LoVo (cell line): Measurements from ENCODE around the gene PSMA1.

Source experiments
- DNase-seq: peaks from one replicate; pipeline ENCODE4 v3.0.0-alpha.2; 2016; ENCODE audit warnings: low spot score

Gene PSMA1

GRCh38 chr11:14529951-14530350 lies 9.8 kb upstream of the PSMA1 start:
- DNase-seq, result no peak

- DNase-seq, result no peak
Measured at GRCh38 chr11:14529321-14529720, 9.1 kb upstream of the PSMA1 start.

DNA sequence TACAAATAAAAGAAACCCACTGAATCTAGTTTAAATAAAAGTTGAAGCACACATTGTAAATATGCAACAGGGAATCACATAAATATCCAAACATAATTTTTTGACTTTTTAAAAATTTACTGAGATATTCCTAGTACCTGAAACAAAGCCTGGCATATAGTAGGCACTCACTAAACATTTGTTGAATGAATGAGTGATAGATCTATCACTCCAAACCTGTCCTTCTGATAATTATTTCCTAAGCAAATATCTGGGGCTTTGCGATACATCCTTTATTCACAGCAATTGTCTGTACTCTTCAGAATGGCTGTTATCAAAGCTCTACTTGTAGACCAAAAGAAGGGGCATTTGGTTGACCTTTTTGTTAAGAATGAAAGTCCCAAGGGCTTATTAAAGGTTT lies 2.6 kb upstream of the PSMA1 start:
- no peak for DNase-seq

DNA sequence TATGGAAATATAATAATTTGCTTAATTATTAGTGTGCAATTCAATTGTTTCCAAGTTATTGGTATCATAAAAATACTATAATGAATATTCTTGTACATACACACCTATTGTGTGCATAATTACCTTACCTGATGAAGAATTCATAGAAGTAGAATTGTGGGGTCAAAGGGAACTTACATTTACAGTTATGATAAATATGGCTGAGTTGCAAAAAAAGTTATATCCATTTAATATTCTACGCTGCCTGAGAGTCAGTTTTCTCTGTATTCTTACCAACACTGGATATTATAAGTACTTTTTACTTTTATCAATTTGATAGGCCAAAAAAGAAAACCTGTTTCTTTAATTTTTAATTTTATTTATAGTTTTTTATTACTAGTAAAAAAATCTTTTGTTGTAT lies 2.1 kb upstream of the PSMA1 start:
- DNase-seq, result no peak

GRCh38 chr11:14520747-14521151 lies 563 bp upstream of the PSMA1 start:
- no peak for DNase-seq

DNA sequence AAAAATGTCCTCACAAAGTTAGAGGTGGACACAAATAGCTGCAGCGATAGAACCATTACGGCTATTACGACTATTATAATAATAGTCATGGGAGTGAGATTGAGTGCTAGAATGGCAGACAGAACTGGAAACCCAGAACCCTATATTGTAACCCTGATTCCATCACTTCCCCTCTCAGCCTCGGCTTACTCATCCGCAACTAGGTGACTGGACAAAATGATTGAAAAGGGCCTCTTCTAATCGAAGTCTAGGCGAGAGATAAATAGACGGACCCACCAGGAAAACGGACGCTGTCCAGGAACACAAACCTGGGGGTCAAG lies 629 bp downstream of the PSMA1 start:
- no peak for DNase-seq

DNA sequence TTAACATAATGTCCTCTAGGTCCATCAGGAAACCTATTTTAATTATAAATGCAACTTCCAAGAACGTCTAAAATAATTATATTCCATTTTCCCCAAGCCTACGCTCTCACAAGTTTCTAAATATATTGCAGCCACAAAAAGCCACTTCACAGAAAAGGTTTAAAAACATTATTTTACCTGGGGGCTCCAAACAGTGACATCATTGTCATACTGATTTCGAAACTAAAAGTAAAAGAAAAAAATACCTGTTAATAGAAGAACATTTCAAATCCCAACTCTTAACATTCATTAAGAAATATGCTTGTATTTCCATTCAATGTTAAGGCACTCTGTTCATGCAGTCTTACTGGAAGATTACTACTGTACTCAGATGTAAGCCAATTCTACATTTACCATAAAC lies 1.4 kb downstream of the PSMA1 start:
- DNase-seq, result no peak

DNA sequence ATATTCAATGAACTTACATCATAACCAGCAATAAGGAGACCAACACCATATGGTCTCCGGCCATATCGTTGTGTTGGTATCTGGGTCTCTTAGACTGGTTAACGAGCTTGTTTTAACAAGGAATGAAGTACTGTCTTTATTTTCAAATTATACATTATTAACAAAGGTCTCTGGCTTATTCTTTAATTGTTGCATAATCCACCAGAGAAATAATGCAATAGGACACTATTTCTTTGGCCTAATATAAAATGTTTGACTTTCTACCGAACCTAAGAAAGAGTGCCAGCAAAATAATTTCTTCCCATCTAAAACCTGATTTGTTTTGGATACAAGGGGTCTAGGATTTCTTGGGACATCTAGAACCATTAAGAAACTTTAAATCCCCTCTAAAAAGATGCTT lies 6.4 kb downstream of the PSMA1 start:
- DNase-seq, result no peak

GRCh38 chr11:14506532-14506931 lies 13.7 kb downstream of the PSMA1 start:
- no peak for DNase-seq

- DNase-seq, result no peak
Measured at GRCh38 chr11:14503023-14503422, 17.2 kb downstream of the PSMA1 start.

DNA sequence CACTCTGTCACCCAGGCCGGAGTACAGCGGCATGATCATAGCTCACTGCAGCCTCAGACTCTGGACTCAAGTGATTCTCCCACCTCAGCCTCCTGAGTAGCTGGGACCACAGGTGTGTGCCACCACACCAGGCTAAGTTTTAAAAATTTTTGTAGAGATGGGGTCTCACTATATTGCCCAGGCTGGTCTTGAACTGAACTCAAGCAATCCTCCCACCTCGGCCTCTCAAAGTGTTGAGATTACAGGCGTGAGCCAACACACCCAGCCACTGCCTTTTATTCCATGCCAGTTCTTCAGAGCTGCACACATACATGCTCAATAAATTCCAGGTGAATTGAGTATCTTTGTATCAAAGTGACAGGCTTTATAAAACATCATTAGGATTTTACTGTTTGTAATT lies 18.1 kb downstream of the PSMA1 start:
- no peak for DNase-seq

DNA sequence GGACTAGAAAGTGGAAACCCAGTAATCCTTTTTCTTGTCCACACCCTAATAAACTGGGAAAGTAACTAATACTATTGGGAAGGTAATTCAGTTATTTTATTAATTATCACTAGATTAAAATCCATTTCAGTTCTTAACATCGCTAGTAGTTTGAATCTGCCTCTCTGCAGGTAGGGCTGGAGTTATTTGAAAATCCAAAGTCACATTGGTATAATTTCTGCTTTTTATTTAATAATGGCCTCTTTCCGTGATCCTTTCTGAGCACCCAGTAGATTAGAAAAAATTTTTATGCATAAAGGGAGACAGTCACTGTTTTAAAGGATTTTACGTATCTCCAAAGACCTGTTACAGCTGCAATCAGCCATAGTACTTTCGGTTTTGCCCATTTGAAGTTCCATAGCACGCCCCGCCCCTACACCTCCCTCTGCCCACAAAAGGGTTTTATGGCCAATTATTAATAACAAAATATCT lies 20.0 kb downstream of the PSMA1 start:
- DNase-seq, result peak; percentile 57

DNA sequence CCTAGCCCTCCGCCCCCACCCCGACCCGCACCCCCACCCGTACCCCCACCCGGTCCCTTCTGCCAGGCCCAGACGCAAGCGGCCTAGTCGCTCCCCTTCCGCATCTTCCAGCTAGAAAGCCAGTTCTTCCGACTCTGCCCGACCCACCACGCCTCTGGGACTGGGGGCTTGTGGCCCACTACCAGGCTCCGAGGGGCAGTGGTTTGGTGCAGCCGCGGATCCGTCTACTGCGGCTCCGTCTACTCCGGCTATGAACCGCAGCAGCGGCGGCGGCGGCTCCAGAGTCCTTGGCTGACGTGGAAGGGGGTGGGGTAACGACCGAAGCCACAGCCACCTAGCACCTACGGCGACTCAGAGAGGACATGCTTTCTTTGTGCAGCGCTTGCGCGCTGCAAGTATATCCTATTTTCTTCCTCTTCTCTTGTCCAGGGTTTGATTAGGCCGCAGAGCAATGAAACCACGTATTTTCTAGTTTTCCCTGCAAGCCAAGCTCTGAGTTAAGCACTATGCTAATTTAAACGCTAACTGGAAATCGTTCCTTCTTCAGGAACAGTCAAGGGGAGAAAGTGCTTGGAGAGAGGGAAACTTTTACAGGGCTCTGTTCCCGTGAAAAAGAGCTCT lies 20.5 kb downstream of the PSMA1 start, which contains the start of gene COPB1:
COPB1 (minus strand) TSS at position 252 of the 621 bp plus-strand sequence. CDS start 883 bp downstream, outside the sequence.
- peak; percentile 89 for DNase-seq

DNA sequence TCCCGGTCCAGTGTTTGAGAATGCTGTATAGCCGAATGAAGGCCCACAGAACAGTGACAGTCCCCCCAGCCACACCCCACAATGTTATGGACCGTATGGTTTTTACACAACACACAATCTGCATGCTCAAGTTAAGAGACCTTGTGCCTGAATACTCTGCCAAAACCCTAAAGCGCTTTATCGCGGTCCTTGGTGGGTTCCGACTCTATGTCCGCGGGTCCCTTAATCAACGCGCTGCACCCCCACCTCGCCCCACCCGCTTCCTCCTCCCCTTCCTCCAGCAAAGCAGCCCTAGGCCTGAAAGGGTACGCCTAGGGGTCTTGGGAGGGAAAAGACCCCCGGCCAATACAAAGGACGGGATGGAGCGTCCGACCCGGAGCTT lies 21.0 kb downstream of the PSMA1 start:
- peak; percentile 16 for DNase-seq

- DNase-seq, result no peak
Measured at GRCh38 chr11:14480716-14481115, 39.5 kb downstream of the PSMA1 start.

GRCh38 chr11:14471127-14471526 lies 49.1 kb downstream of the PSMA1 start:
- no peak for DNase-seq

DNA sequence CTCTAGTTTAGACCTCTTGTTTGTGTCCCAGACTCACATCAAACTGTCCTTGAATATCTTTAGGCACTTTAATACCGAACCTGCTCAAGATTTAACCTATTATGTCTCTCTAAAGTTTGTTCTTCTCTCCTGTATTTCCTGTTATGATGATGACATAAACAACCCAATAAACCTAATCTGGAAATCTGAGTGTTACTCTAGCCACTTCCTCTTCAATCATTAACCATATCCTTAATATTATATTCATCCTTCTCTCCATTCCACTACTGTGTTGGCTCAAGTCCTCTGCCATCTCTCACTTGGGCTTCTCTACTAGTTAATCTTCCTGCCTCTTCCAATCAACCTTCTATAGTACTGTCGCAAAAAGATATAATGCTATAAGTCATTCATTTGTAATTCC lies 56.6 kb downstream of the PSMA1 start:
- no peak for DNase-seq

- no peak for DNase-seq
Measured at GRCh38 chr11:14460147-14460546, 60.0 kb downstream of the PSMA1 start.

DNA sequence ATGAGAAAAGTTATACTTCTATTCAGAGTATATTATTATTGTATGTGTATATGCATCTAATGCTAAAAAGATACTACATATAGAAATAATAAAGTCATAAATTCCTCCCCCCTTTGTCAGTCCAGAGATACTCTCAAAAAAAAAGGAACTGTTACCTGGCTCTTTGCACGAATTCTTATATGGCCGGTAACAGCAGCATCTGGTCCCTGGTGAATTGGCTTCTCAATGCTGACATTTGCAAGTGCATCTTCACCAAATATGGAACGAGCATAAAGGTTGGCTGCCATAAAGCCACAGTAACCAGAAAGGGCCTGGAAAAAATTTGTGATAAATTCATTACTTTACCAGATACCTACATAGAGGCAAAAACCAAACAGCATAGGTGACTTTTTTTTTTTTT lies 61.8 kb downstream of the PSMA1 start:
- no peak for DNase-seq

GRCh38 chr11:14455648-14456430 lies 64.3 kb downstream of the PSMA1 start:
- DNase-seq, result no peak
